ENCODE data around the gene WDFY1. TPM values are rescaled to one million over a fixed set of nuclear protein-coding genes. Genes with fewer than 3 reads are reported as not detected.

WDFY1 gene
- total and polyA plus RNA-seq, 2 experiments from 2014 or later = 54.5 to 127 TPM

DNA sequence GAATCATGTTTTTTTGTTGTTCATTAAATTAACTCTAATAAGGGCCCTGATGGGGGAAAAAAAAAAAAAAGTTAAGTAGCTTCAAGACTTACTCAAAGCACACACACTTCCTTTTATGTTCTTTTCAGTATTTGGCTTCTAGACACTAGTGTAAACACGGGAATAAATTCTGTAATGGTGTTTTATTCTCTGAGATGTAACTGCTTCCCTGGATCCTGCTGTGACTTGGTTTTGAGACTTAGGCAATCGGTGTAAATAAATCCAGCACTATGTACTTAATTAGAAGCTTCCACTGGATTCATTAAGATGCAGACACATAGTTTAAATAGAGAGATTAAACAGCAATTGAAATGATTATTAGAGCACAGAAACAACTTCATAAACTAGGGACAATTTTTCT is 81.6 kb downstream of the WDFY1 start:
- TF ChIP-seq EZH2 (IDR thresholded peaks at IDR 0.05; ENCODE audit: low read depth, unreplicated experiment) (no peak), STAT1 (IDR thresholded peaks at IDR 0.05; ENCODE audit: unreplicated experiment) (no peak)
- DNase-seq (ENCODE audit: low spot score) = no peak
- Histone ChIP-seq H3K4me1 (ENCODE audit: insufficient read depth) (no peaks in the 10 kb centered on the region), H3K79me2 (replicated peaks; ENCODE audit: insufficient read depth) (no peaks in the 10 kb centered on the region), H4K20me1 (replicated peaks; ENCODE audit: insufficient read depth) (no peaks in the 10 kb centered on the region), H3K36me3 (ENCODE audit: insufficient read depth) (no peaks in the 10 kb centered on the region), H3K27me3 (ENCODE audit: insufficient read depth) (no peaks in the 10 kb centered on the region), H3K9me2 (ENCODE audit: insufficient read depth) (no peaks in the 10 kb centered on the region), H3K4me2 (no peak overlapping the region), H3K4me3 (no peak overlapping the region), H3F3A (replicated peaks; ENCODE audit: low read depth) (no peaks in the 10 kb centered on the region), H3K27ac (ENCODE audit: low read depth) (no peak overlapping the region), H2AFZ (no peak overlapping the region)
- no peaks in the 10 kb centered on the region for H3K36me3 Mint-ChIP-seq (ENCODE audit: low read depth)
- peaks cover 7% of the 10 kb centered on the region for H3K27me3 Mint-ChIP-seq (ENCODE audit: insufficient read depth, low read depth, poor library complexity)
- peaks cover 3% of the 10 kb centered on the region; the same call in 1 of the 3 replicates for H3K4me1 Mint-ChIP-seq
- no peak overlapping the region for H3K27ac Mint-ChIP-seq
- H3K9me3 Mint-ChIP-seq = no peaks in the 10 kb centered on the region
- no peak for ATAC-seq
- no peak overlapping the region for H3K4me3 Mint-ChIP-seq

DNA sequence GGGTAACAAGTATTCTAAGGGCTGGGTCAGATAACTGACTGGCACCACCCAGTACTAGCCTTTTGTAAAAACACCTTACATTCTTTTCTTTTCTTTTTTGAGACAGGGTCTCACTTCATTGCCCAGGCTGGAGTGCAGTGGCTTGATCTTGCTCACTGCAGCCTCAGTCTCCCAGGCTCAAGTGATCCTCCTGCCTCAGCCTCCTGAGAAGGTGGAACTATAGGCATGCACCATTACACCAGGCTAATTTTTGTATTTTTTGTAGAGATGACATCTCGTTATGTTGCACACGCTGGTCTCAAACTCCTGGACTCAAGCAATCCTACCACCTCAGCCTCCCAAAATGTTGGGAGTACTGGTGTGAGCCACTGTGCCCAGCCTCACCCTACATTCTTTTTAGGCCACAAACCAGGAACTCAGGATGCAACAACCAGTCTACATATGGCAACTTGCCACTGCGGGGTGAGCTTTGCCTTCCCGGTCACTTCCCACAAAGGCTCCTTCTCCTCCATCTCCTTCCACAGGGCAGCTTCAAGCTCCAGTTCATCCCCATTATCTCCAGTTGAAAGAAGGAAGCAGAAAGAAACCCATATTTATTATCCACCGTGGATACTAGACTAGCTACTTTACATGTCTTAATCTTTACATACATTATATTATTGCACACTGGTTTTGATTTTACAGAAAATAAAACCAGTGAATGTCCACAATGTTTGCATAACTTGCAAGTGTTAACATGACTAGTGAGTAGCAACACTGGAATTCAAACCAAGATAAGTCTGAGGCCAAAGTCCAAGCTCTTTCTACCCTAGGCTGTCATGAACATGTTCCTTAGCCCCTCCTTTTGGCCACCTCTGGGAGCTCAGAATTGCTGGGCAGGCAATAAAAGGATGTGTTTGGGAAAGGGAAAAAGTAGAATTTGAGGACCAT is 84.1 kb downstream of the WDFY1 start:
- no peaks in the 10 kb centered on the region for H3K36me3 Mint-ChIP-seq (ENCODE audit: low read depth)
- no peaks in the 10 kb centered on the region for H3K27me3 ChIP-seq (ENCODE audit: insufficient read depth)
- H3K4me3 Mint-ChIP-seq = no peak overlapping the region
- H3K4me2 ChIP-seq = no peak overlapping the region
- no peak overlapping the region for H2AFZ ChIP-seq
- no peaks in the 10 kb centered on the region for H3F3A ChIP-seq (replicated peaks; ENCODE audit: low read depth)
- no peaks in the 10 kb centered on the region for H3K9me3 Mint-ChIP-seq
- H3K27ac ChIP-seq (ENCODE audit: low read depth) = no peak overlapping the region
- H3K27me3 Mint-ChIP-seq (ENCODE audit: insufficient read depth, low read depth, poor library complexity) = peaks cover 5% of the 10 kb centered on the region
- H3K4me3 ChIP-seq = no peak overlapping the region
- H3K4me1 Mint-ChIP-seq = peaks cover 3% of the 10 kb centered on the region; the same call in 1 of the 3 replicates
- no peaks in the 10 kb centered on the region for H3K4me1 ChIP-seq (ENCODE audit: insufficient read depth)
- no peak overlapping the region for H3K27ac Mint-ChIP-seq
- no peaks in the 10 kb centered on the region for H3K36me3 ChIP-seq (ENCODE audit: insufficient read depth)
- H3K79me2 ChIP-seq (replicated peaks; ENCODE audit: insufficient read depth) = no peaks in the 10 kb centered on the region
- no peak for DNase-seq (ENCODE audit: low spot score)
- H3K9me2 ChIP-seq (ENCODE audit: insufficient read depth) = no peaks in the 10 kb centered on the region
- no peaks in the 10 kb centered on the region for H4K20me1 ChIP-seq (replicated peaks; ENCODE audit: insufficient read depth)
- no peak for ATAC-seq
- no peak for TF ChIP-seq EZH2phosphoT487 (IDR thresholded peaks at IDR 0.05; ENCODE audit: unreplicated experiment)
- no peak for TF ChIP-seq JUNB (IDR thresholded peaks at IDR 0.05; ENCODE audit: unreplicated experiment)
- no peak for TF ChIP-seq STAT1 (IDR thresholded peaks at IDR 0.05; ENCODE audit: unreplicated experiment)
- no peak for TF ChIP-seq POLR2AphosphoS5 (IDR thresholded peaks at IDR 0.05; ENCODE audit: low read depth)
- TF ChIP-seq, protein P1, sequence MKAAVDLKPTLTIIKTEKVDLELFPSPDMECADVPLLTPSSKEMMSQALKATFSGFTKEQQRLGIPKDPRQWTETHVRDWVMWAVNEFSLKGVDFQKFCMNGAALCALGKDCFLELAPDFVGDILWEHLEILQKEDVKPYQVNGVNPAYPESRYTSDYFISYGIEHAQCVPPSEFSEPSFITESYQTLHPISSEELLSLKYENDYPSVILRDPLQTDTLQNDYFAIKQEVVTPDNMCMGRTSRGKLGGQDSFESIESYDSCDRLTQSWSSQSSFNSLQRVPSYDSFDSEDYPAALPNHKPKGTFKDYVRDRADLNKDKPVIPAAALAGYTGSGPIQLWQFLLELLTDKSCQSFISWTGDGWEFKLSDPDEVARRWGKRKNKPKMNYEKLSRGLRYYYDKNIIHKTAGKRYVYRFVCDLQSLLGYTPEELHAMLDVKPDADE (IDR thresholded peaks at IDR 0.05) = no peak
- TF ChIP-seq, protein P2, sequence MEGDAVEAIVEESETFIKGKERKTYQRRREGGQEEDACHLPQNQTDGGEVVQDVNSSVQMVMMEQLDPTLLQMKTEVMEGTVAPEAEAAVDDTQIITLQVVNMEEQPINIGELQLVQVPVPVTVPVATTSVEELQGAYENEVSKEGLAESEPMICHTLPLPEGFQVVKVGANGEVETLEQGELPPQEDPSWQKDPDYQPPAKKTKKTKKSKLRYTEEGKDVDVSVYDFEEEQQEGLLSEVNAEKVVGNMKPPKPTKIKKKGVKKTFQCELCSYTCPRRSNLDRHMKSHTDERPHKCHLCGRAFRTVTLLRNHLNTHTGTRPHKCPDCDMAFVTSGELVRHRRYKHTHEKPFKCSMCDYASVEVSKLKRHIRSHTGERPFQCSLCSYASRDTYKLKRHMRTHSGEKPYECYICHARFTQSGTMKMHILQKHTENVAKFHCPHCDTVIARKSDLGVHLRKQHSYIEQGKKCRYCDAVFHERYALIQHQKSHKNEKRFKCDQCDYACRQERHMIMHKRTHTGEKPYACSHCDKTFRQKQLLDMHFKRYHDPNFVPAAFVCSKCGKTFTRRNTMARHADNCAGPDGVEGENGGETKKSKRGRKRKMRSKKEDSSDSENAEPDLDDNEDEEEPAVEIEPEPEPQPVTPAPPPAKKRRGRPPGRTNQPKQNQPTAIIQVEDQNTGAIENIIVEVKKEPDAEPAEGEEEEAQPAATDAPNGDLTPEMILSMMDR (conservative IDR thresholded peaks at IDR 0.05; ENCODE audit: low read depth in 2 of 2) = no peak; a peak in 1 of 4 replicates
- no peak for TF ChIP-seq NANOG (IDR thresholded peaks at IDR 0.05; ENCODE audit: borderline replicate concordance)
- TF ChIP-seq, protein P3, sequence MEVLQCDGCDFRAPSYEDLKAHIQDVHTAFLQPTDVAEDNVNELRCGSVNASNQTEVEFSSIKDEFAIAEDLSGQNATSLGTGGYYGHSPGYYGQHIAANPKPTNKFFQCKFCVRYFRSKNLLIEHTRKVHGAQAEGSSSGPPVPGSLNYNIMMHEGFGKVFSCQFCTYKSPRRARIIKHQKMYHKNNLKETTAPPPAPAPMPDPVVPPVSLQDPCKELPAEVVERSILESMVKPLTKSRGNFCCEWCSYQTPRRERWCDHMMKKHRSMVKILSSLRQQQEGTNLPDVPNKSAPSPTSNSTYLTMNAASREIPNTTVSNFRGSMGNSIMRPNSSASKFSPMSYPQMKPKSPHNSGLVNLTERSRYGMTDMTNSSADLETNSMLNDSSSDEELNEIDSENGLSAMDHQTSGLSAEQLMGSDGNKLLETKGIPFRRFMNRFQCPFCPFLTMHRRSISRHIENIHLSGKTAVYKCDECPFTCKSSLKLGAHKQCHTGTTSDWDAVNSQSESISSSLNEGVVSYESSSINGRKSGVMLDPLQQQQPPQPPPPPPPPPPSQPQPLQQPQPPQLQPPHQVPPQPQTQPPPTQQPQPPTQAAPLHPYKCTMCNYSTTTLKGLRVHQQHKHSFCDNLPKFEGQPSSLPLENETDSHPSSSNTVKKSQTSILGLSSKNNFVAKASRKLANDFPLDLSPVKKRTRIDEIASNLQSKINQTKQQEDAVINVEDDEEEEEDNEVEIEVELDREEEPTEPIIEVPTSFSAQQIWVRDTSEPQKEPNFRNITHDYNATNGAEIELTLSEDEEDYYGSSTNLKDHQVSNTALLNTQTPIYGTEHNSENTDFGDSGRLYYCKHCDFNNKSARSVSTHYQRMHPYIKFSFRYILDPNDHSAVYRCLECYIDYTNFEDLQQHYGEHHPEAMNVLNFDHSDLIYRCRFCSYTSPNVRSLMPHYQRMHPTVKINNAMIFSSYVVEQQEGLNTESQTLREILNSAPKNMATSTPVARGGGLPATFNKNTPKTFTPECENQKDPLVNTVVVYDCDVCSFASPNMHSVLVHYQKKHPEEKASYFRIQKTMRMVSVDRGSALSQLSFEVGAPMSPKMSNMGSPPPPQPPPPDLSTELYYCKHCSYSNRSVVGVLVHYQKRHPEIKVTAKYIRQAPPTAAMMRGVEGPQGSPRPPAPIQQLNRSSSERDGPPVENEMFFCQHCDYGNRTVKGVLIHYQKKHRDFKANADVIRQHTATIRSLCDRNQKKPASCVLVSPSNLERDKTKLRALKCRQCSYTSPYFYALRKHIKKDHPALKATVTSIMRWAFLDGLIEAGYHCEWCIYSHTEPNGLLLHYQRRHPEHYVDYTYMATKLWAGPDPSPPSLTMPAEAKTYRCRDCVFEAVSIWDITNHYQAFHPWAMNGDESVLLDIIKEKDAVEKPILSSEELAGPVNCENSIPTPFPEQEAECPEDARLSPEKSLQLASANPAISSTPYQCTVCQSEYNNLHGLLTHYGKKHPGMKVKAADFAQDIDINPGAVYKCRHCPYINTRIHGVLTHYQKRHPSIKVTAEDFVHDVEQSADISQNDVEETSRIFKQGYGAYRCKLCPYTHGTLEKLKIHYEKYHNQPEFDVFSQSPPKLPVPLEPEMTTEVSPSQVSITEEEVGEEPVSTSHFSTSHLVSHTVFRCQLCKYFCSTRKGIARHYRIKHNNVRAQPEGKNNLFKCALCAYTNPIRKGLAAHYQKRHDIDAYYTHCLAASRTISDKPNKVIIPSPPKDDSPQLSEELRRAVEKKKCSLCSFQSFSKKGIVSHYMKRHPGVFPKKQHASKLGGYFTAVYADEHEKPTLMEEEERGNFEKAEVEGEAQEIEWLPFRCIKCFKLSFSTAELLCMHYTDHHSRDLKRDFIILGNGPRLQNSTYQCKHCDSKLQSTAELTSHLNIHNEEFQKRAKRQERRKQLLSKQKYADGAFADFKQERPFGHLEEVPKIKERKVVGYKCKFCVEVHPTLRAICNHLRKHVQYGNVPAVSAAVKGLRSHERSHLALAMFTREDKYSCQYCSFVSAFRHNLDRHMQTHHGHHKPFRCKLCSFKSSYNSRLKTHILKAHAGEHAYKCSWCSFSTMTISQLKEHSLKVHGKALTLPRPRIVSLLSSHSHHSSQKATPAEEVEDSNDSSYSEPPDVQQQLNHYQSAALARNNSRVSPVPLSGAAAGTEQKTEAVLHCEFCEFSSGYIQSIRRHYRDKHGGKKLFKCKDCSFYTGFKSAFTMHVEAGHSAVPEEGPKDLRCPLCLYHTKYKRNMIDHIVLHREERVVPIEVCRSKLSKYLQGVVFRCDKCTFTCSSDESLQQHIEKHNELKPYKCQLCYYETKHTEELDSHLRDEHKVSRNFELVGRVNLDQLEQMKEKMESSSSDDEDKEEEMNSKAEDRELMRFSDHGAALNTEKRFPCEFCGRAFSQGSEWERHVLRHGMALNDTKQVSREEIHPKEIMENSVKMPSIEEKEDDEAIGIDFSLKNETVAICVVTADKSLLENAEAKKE (CRISPR knock-in tag; IDR thresholded peaks at IDR 0.05) = no peak
- no peak for TF ChIP-seq CREB1 (CRISPR knock-in tag; IDR thresholded peaks at IDR 0.05; ENCODE audit: low read depth)

All from GM23338 (cell line).